ENCODE results near the gene NRXN2. TPM values are rescaled to one million over a fixed set of nuclear protein-coding genes. Genes with fewer than 3 reads are reported as not detected.

NRXN2 gene
- total and polyA plus RNA-seq, 3 donors from 2014 or later: 32.6 to 46.8 (median 40.1) TPM

DNA sequence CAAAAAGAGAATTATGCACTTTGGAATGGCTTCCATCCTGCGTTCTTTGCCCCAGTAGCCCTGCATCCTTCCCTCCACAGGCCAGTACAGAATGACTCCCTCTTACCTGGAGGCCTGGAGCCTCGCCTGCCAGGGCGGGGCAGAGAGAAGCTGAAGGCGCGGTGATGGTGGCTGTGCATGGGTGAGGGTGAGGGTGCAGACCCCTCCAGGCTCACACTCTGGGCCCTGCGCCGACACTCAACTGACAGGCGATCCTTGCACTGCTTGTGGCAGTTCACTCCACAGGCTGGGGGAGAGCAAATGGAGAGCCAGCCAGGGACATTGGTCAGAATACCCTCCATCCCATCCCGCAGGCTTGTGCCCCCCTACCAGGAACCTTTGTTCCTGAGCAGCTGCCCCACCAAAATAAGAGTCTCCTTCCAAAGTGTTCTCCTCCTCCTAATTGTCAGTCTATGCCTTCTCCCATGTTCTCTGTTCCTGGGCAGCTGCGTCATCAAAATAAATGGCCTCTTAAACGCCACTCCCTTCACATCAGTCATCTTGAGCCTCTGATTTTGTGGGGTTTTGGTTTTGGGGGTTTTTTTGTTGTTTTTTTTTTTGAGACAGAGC is 5.9 kb upstream of the NRXN2 start:
- no peak overlapping the region for H3K4me3 ChIP-seq
- 95% methylated on average over 11 of the region's 11 CpGs for WGBS, 2 donors
- H3K27me3 ChIP-seq: no peaks in the 10 kb centered on the region
- no peaks in the 10 kb centered on the region for H3K36me3 ChIP-seq (ENCODE audit: low read depth, missing control alignments)
- no peak for DNase-seq
- intact Hi-C loops (cut with DNase I; ENCODE audit: low total_unique reads): loop anchor here (10.0 kb wide), 1 partner anchor 184 kb away; no protein-coding TSS in a partner anchor
- H3K27ac ChIP-seq: no peak overlapping the region
- no peaks in the 10 kb centered on the region for H3K9me3 ChIP-seq
- TF ChIP-seq CTCF (IDR thresholded peaks at IDR 0.05): no peak
- TF ChIP-seq POLR2A (IDR thresholded peaks at IDR 0.05): no peak
- H3K4me1 ChIP-seq: peaks cover 5% of the 10 kb centered on the region

DNA sequence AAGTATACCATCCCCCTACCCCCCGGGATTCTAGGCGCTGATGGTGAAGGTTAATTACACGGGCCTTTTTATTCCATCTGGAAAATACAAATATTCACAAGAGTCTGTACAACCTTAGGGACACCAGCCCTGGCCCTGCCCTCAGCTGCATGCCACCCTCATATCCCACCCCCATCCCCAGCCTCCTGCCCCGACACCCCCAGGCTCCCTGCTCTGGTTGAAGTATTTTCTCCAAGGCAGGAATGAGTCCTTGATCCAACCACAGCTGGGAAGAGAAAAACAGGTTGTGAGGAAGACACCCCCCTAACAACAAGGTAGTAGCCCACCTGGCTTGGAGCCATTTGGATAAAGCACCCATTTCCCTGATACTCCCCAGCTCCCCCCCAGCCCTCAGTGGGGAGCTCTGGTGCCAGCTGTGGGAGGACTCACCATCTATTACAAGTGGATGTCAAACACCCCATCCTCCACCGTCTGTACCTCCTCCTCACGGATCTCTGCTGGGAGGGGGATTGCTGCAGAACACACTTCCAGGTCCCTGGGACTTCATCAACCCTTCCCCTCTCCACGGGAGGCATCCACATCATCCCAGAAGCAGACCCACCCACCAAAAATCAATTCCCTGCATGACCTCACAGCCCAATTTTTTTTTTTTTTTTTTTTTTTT is 4.0 kb upstream of the NRXN2 start:
- DNase-seq: no peak
- no peak overlapping the region for H3K4me3 ChIP-seq
- WGBS, 2 donors: 72 to 76% methylated on average over 7 of the region's 7 CpGs
- no peaks in the 10 kb centered on the region for H3K9me3 ChIP-seq
- H3K27ac ChIP-seq: no peak overlapping the region
- H3K4me1 ChIP-seq: peaks cover 8% of the 10 kb centered on the region
- no peak for TF ChIP-seq CTCF (IDR thresholded peaks at IDR 0.05)
- no peak for TF ChIP-seq POLR2A (IDR thresholded peaks at IDR 0.05)
- H3K36me3 ChIP-seq (ENCODE audit: low read depth, missing control alignments): no peaks in the 10 kb centered on the region
- H3K27me3 ChIP-seq: no peaks in the 10 kb centered on the region
- intact Hi-C loops (cut with DNase I; ENCODE audit: low total_unique reads): loop anchor here (10.0 kb wide), 1 partner anchor 182 kb away; no protein-coding TSS in a partner anchor

DNA sequence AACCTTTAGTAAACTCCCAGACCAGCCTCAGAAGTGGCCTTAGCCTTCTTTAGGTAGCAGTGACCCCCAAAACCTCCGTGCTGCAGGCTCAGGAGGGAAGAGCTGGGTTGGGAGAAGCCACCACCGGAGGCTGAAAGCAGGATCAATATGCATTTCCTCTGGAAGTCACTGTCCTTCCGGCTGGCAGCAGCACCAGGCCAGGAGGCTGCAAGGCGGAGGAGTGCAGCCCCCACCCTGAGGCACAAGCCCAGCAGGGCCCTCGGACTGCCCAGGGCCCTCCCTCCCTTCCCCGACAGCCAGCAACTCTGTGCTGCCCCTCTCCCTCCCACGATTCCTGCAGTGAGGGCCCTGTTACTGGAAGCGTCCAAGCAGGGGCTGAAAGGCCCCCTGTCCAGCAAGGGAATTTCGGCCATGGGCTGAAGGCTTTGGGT is 3.2 kb upstream of the NRXN2 start:
- intact Hi-C loops (cut with DNase I; ENCODE audit: low total_unique reads): loop anchor here (10.0 kb wide), 1 partner anchor 181 kb away; no protein-coding TSS in a partner anchor
- 38 to 40% methylated on average over 1 to 9 of the region's 9 CpGs for WGBS, 2 donors
- Histone ChIP-seq H3K27ac (no peak overlapping the region), H3K27me3 (no peaks in the 10 kb centered on the region), H3K9me3 (no peaks in the 10 kb centered on the region), H3K4me3 (no peak overlapping the region), H3K36me3 (ENCODE audit: low read depth, missing control alignments) (no peaks in the 10 kb centered on the region), H3K4me1 (peaks cover 8% of the 10 kb centered on the region)
- no peak for DNase-seq
- TF ChIP-seq CTCF (IDR thresholded peaks at IDR 0.05) (no peak), POLR2A (IDR thresholded peaks at IDR 0.05) (no peak)

GRCh38 chr11:64724863-64725532 is 2.0 kb upstream of the NRXN2 start:
- WGBS, 2 donors: 78 to 91% methylated on average over 5 to 7 of the region's 7 CpGs
- intact Hi-C loops (cut with DNase I; ENCODE audit: low total_unique reads): loop anchor here (10.0 kb wide), 1 partner anchor 180 kb away; no protein-coding TSS in a partner anchor
- Histone ChIP-seq H3K36me3 (ENCODE audit: low read depth, missing control alignments) (no peaks in the 10 kb centered on the region), H3K4me3 (no peak overlapping the region), H3K27ac (no peak overlapping the region), H3K27me3 (no peaks in the 10 kb centered on the region), H3K4me1 (peaks cover 8% of the 10 kb centered on the region), H3K9me3 (no peaks in the 10 kb centered on the region)
- TF ChIP-seq POLR2A (IDR thresholded peaks at IDR 0.05) (no peak), CTCF (IDR thresholded peaks at IDR 0.05) (no peak)
- DNase-seq: no peak
